Melanocyte of skin (primary cell): ENCODE data around the gene SLCO2B1. TPM values are rescaled to one million over a fixed set of nuclear protein-coding genes. Genes with fewer than 3 reads are reported as not detected.

ENCODE experiments used
- total RNA-seq, 2 donors: library from RNA; depleted of rRNA; stranded (reverse); fragments of >200 nt; gene quantifications; 2 replicates each; pipeline ENCODE4 v1.2.3, GENCODE V29; 2012

The SLCO2B1 gene
- total RNA-seq = 10 to 100 TPM in 1 of 2 donors, 1 to 10 TPM in 1; 5.3 to 86.4 TPM

GRCh38 chr11:75150879-75151278, at the start of gene SLCO2B1:
TSS of gene SLCO2B1 (plus strand) at chr11:75151107. CDS start at chr11:75151382, 275 bp downstream.

DNA sequence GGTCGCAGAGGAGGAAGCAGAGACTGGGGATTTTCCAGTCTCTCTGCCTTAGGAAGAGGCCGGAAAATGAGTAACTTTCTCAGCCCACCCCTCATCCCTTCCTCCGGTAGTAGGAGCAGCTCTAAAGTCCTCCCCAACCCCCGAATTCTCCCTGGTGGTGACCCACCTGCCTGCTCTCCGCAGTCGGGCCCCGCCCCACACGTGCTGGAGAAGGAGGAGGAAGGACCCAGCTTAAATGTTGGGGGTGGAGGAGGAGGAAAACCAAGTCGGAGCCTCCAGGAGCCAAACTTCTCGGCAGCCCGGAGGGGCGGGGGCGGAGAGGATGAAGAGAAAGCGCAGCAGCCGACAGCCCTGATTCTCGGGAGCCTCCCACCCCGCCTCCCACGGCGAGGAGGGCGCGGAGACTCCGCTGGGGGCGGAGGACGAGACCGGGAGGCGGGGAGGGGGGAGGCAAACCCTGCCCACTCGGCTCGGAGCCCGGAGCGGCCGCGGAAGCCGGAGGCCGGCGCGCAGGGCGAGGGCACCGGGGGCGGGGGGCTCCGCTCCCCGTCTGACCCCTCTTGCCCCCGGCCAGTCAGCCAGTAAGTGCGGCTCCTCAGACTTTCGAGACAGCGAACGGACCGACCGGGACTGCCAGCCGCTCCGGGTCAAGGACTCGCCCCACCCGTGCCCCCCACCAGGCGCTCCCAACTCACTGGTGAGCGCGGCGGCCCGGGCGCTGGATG, 89.6 kb downstream of the SLCO2B1 start, which contains the start of gene TPBGL:
TSS of gene TPBGL (plus strand) at position 464 of the 725 bp plus-strand sequence. CDS start 276 bp downstream, outside the sequence.

Other genes with a start within 250 kb of the SLCO2B1 start
- 10 to 100 TPM in 1 of 2 donors, 1 to 10 TPM in 1; 7.9 to 14.3 TPM for gene XRRA1, start 202.0 kb upstream of the SLCO2B1 start, total RNA-seq
- gene SPCS2, start 201.8 kb upstream of the SLCO2B1 start, total RNA-seq = 10 to 100 TPM in 1 of 2 donors, 1 to 10 TPM in 1; 9.3 to 56.6 TPM
- gene NEU3, start 162.2 kb upstream of the SLCO2B1 start, total RNA-seq = 10 to 100 TPM; 17.9 to 25.6 TPM
- gene OR2AT4, start 54.2 kb upstream of the SLCO2B1 start, total RNA-seq = under 1 TPM; under 0.01 TPM
- gene TPBGL, start 89.7 kb downstream of the SLCO2B1 start, total RNA-seq = 1 to 10 TPM in 1 of 2 donors, under 1 TPM in 1; 0.33 to 1.0 TPM
- 10 to 100 TPM; 30.6 to 48.0 TPM for gene ARRB1, start 200.6 kb downstream of the SLCO2B1 start, total RNA-seq
- 1,000 to 10,000 TPM in 1 of 2 donors, 100 to 1,000 TPM in 1; 654 to 1,470 TPM for gene RPS3, start 248.4 kb downstream of the SLCO2B1 start, total RNA-seq